ENCODE data around the gene SPTB.
"Not testable (repeated sequence)": the region's sequence is repeated elsewhere in the genome, so short reads cannot be mapped to it uniquely, and the experiment has no call there.

The SPTB gene

GRCh38 chr14:64818151-64818550 is 61.6 kb downstream of the SPTB start:
- Histone ChIP-seq H3K4me1 (ENCODE audit: control insufficient read depth, insufficient read depth, low read length) (peaks cover 27% of the 10 kb centered on the region), H3K9me3 (ENCODE audit: control insufficient read depth, insufficient read depth, low read depth, low read length) (no peaks in the 10 kb centered on the region), H3K4me3 (ENCODE audit: low read depth, low read length) (no peak overlapping the region), H3K27ac (ENCODE audit: low read depth, low read length) (no peak overlapping the region), H3K36me3 (ENCODE audit: control insufficient read depth, insufficient read depth, low read length) (no peaks in the 10 kb centered on the region), H3K27me3 (ENCODE audit: control insufficient read depth, insufficient read depth, low read length) (no peaks in the 10 kb centered on the region; the same call in 1 of the 2 replicates), H3K9ac (ENCODE audit: low read length) (no peak overlapping the region)

DNA sequence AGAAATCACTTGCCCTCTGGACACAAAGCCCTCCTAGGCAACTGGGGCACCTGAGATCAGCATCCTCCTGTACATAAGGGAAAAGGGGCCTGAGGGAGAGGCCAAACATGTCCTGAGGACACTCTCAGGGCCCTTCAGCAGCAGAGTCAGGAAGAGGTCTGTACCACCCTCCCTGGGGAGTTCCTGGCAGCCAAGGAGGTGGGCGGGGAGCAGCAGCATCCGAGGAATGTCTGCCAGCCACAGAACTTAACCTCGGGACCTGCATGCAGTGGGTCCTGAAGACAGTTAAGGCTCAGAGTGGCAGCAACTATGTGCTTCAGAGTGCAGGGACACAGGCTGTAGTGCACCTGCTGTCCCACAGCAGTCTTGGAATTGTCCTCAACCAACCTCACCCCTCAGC is 62.1 kb downstream of the SPTB start:
- no peak overlapping the region for H3K4me3 ChIP-seq (ENCODE audit: low read depth, low read length)
- peaks cover 22% of the 10 kb centered on the region for H3K4me1 ChIP-seq (ENCODE audit: control insufficient read depth, insufficient read depth, low read length)
- no peak overlapping the region for H3K9ac ChIP-seq (ENCODE audit: low read length)
- no peaks in the 10 kb centered on the region for H3K36me3 ChIP-seq (ENCODE audit: control insufficient read depth, insufficient read depth, low read length)
- no peak overlapping the region for H3K27ac ChIP-seq (ENCODE audit: low read depth, low read length)
- no peaks in the 10 kb centered on the region for H3K9me3 ChIP-seq (ENCODE audit: control insufficient read depth, insufficient read depth, low read depth, low read length)
- no peaks in the 10 kb centered on the region; the same call in 1 of the 2 replicates for H3K27me3 ChIP-seq (ENCODE audit: control insufficient read depth, insufficient read depth, low read length)

DNA sequence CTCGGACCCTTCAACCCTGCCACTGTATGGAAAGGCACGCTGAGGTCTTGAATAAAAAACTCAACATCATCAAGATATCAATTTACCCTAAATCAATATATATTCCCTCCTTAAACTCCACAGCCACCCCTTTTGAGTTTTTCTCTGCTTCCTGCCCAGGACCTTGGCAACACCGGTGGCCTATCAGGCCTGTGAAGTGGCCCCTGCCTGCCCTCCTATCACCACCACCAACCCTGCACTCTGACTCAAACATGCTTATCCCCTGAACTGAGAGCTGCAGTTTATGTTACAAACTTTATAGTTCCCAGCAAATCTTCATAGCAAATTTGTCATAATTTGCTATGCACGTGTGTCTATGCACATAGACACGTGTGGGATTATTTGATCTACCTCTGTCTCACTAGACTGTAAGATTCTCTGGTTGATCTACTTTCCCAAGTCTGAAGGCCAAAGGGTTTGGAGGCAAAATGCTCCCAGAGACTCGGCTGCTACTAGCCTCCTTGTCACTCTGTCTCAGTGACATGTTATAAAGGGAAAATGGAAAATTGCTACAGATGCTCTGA is 63.4 kb downstream of the SPTB start:
- H3K4me3 ChIP-seq (ENCODE audit: low read depth, low read length): no peak overlapping the region
- peaks cover 16% of the 10 kb centered on the region for H3K4me1 ChIP-seq (ENCODE audit: control insufficient read depth, insufficient read depth, low read length)
- H3K27ac ChIP-seq (ENCODE audit: low read depth, low read length): no peak overlapping the region
- no peaks in the 10 kb centered on the region; the same call in 1 of the 2 replicates for H3K27me3 ChIP-seq (ENCODE audit: control insufficient read depth, insufficient read depth, low read length)
- no peaks in the 10 kb centered on the region for H3K9me3 ChIP-seq (ENCODE audit: control insufficient read depth, insufficient read depth, low read depth, low read length)
- H3K36me3 ChIP-seq (ENCODE audit: control insufficient read depth, insufficient read depth, low read length): no peaks in the 10 kb centered on the region
- H3K9ac ChIP-seq (ENCODE audit: low read length): no peak overlapping the region

DNA sequence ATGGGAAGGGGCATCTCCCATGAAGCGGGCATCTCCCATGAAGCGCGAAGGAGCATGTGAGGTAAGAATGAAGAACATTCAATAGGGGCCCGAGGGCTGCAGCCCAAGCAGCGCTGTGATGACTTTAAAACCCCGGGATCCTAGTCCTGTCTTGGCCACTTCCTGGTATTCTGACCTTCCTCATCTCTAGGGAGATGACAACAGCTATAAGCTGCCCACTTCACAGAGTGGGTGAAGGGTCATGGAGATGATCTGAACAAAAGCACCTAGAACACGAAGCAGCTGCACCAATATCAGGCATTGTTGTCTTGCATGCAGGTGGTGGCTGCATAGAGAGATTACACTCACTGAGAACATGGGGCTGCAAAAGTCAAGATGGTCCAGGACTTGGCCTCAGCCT is 64.5 kb downstream of the SPTB start:
- H3K36me3 ChIP-seq (ENCODE audit: control insufficient read depth, insufficient read depth, low read length): no peaks in the 10 kb centered on the region
- H3K27ac ChIP-seq (ENCODE audit: low read depth, low read length): no peak overlapping the region
- peaks cover 13% of the 10 kb centered on the region for H3K4me1 ChIP-seq (ENCODE audit: control insufficient read depth, insufficient read depth, low read length)
- H3K9ac ChIP-seq (ENCODE audit: low read length): no peak overlapping the region
- no peaks in the 10 kb centered on the region for H3K9me3 ChIP-seq (ENCODE audit: control insufficient read depth, insufficient read depth, low read depth, low read length)
- no peaks in the 10 kb centered on the region; the same call in 1 of the 2 replicates for H3K27me3 ChIP-seq (ENCODE audit: control insufficient read depth, insufficient read depth, low read length)
- no peak overlapping the region for H3K4me3 ChIP-seq (ENCODE audit: low read depth, low read length)

GRCh38 chr14:64812412-64812811 is 67.3 kb downstream of the SPTB start:
- Histone ChIP-seq H3K9ac (ENCODE audit: low read length) (no peak overlapping the region), H3K27ac (ENCODE audit: low read depth, low read length) (no peak overlapping the region), H3K36me3 (ENCODE audit: control insufficient read depth, insufficient read depth, low read length) (no peaks in the 10 kb centered on the region), H3K27me3 (ENCODE audit: control insufficient read depth, insufficient read depth, low read length) (no peaks in the 10 kb centered on the region), H3K9me3 (ENCODE audit: control insufficient read depth, insufficient read depth, low read depth, low read length) (no peaks in the 10 kb centered on the region), H3K4me3 (ENCODE audit: low read depth, low read length) (peak overlapping the region; percentile 7; the same call in 1 of the 2 replicates), H3K4me1 (ENCODE audit: control insufficient read depth, insufficient read depth, low read length) (0 out of 2 replicates have a peak, but pooled peaks cover 5% of the 10 kb centered on the region)

GRCh38 chr14:64811676-64812075 is 68.0 kb downstream of the SPTB start:
- H3K27ac ChIP-seq (ENCODE audit: low read depth, low read length): no peak overlapping the region
- H3K4me1 ChIP-seq (ENCODE audit: control insufficient read depth, insufficient read depth, low read length): 0 out of 2 replicates have a peak, but pooled peaks cover 3% of the 10 kb centered on the region
- H3K36me3 ChIP-seq (ENCODE audit: control insufficient read depth, insufficient read depth, low read length): no peaks in the 10 kb centered on the region
- no peaks in the 10 kb centered on the region for H3K9me3 ChIP-seq (ENCODE audit: control insufficient read depth, insufficient read depth, low read depth, low read length)
- no peak overlapping the region for H3K9ac ChIP-seq (ENCODE audit: low read length)
- no peaks in the 10 kb centered on the region for H3K27me3 ChIP-seq (ENCODE audit: control insufficient read depth, insufficient read depth, low read length)
- H3K4me3 ChIP-seq (ENCODE audit: low read depth, low read length): no peak overlapping the region

GRCh38 chr14:64808449-64808848 is 71.3 kb downstream of the SPTB start:
- H3K27me3 ChIP-seq (ENCODE audit: control insufficient read depth, insufficient read depth, low read length): no peaks in the 10 kb centered on the region
- peaks cover 11% of the 10 kb centered on the region; the same call in 1 of the 2 replicates for H3K4me1 ChIP-seq (ENCODE audit: control insufficient read depth, insufficient read depth, low read length)
- no peaks in the 10 kb centered on the region for H3K9me3 ChIP-seq (ENCODE audit: control insufficient read depth, insufficient read depth, low read depth, low read length)
- H3K4me3 ChIP-seq (ENCODE audit: low read depth, low read length): no peak overlapping the region
- H3K9ac ChIP-seq (ENCODE audit: low read length): no peak overlapping the region
- no peaks in the 10 kb centered on the region for H3K36me3 ChIP-seq (ENCODE audit: control insufficient read depth, insufficient read depth, low read length)
- no peak overlapping the region for H3K27ac ChIP-seq (ENCODE audit: low read depth, low read length)

GRCh38 chr14:64807551-64807950 is 72.2 kb downstream of the SPTB start:
- H3K9ac ChIP-seq (ENCODE audit: low read length): no peak overlapping the region
- H3K9me3 ChIP-seq (ENCODE audit: control insufficient read depth, insufficient read depth, low read depth, low read length): no peaks in the 10 kb centered on the region
- H3K27me3 ChIP-seq (ENCODE audit: control insufficient read depth, insufficient read depth, low read length): no peaks in the 10 kb centered on the region
- H3K4me3 ChIP-seq (ENCODE audit: low read depth, low read length): no peak overlapping the region
- H3K4me1 ChIP-seq (ENCODE audit: control insufficient read depth, insufficient read depth, low read length): peaks cover 11% of the 10 kb centered on the region; the same call in 1 of the 2 replicates
- no peak overlapping the region for H3K27ac ChIP-seq (ENCODE audit: low read depth, low read length)
- H3K36me3 ChIP-seq (ENCODE audit: control insufficient read depth, insufficient read depth, low read length): no peaks in the 10 kb centered on the region

- no peaks in the 10 kb centered on the region for H3K36me3 ChIP-seq (ENCODE audit: control insufficient read depth, insufficient read depth, low read length)
- H3K27ac ChIP-seq (ENCODE audit: low read depth, low read length): no peak overlapping the region
- H3K9me3 ChIP-seq (ENCODE audit: control insufficient read depth, insufficient read depth, low read depth, low read length): no peaks in the 10 kb centered on the region
- H3K27me3 ChIP-seq (ENCODE audit: control insufficient read depth, insufficient read depth, low read length): no peaks in the 10 kb centered on the region
- H3K9ac ChIP-seq (ENCODE audit: low read length): no peak overlapping the region
- H3K4me1 ChIP-seq (ENCODE audit: control insufficient read depth, insufficient read depth, low read length): peaks cover 8% of the 10 kb centered on the region; the same call in 1 of the 2 replicates
- H3K4me3 ChIP-seq (ENCODE audit: low read depth, low read length): no peak overlapping the region
Measured at GRCh38 chr14:64806862-64807495, 72.7 kb downstream of the SPTB start.

GRCh38 chr14:64806202-64806861 is 73.4 kb downstream of the SPTB start:
- Histone ChIP-seq H3K27me3 (ENCODE audit: control insufficient read depth, insufficient read depth, low read length) (no peaks in the 10 kb centered on the region), H3K27ac (ENCODE audit: low read depth, low read length) (no peak overlapping the region), H3K9ac (ENCODE audit: low read length) (no peak overlapping the region), H3K36me3 (ENCODE audit: control insufficient read depth, insufficient read depth, low read length) (no peaks in the 10 kb centered on the region), H3K4me1 (ENCODE audit: control insufficient read depth, insufficient read depth, low read length) (peaks cover 8% of the 10 kb centered on the region; the same call in 1 of the 2 replicates), H3K9me3 (ENCODE audit: control insufficient read depth, insufficient read depth, low read depth, low read length) (no peaks in the 10 kb centered on the region), H3K4me3 (ENCODE audit: low read depth, low read length) (no peak overlapping the region)

DNA sequence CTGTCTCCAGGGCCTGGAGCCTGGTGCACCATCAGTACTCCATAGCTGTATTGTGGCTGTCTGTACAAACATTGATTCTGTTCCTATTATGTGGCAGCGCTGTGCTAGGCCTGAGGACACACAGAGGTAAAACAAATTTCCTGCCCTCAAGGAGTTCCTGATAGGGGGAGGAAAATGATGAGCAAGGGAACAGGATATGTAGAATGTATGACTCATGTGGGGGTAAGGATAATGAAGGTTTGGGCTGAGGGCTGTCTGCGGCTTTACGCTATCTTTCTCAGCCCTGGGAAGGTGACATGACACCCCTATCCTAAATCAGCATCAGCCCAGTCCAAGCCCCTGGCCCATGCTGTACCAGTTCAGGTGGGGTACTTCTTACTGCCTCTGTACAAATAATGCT is 74.1 kb downstream of the SPTB start:
- H3K4me1 ChIP-seq (ENCODE audit: control insufficient read depth, insufficient read depth, low read length); H3K4me3 ChIP-seq (ENCODE audit: low read depth, low read length); H3K27me3 ChIP-seq (ENCODE audit: control insufficient read depth, insufficient read depth, low read length); H3K36me3 ChIP-seq (ENCODE audit: control insufficient read depth, insufficient read depth, low read length); H3K9me3 ChIP-seq (ENCODE audit: control insufficient read depth, insufficient read depth, low read depth, low read length); H3K9ac ChIP-seq (ENCODE audit: low read length); H3K27ac ChIP-seq (ENCODE audit: low read depth, low read length): not testable (repeated sequence)

Measured in HUES6 (cell line).